ENCODE data around the gene PFKFB4. TPM values are rescaled to one million over a fixed set of nuclear protein-coding genes. Genes with fewer than 3 reads are reported as not detected.

PFKFB4 gene
- total and polyA plus RNA-seq, 10 of the 15 experiments (the other 5 are each of a cell fraction or from before 2014, with no cell fraction given) = 0.37 to 89.1 (median 5.2) TPM

DNA sequence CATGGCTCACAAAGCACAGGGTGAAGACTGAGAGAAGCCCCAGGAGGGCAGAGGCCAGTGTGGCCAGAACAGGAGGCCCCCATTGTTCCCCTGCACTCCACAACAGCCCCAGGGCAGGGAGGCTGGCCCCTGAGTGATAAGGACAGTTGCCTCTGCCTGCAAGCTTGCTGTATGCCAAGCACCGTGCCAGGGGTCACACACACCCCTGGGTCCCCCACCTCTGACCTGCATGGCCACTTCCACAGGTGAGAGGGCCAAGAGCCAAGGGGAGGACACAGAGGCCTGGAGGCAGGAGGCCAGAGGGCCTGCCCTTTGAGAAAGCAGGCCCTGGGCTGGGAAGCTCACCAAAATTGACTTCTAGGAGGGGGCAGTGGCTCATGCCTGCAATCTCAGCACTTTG, 86.3 kb downstream of the PFKFB4 start:
- intact Hi-C loops (cut with micrococcal nuclease; ENCODE audit: unreplicated experiment) = no loop called here

More for the DNA sequence above, 86.3 kb downstream of the PFKFB4 start:
- DNase-seq (ENCODE audit: low read depth, low spot score) = no peak
- Histone ChIP-seq H3K9ac (ENCODE audit: control insufficient read depth, insufficient read depth, low read length) (peak overlapping the region; percentile 56), H3K4me3 (peak overlapping the region; percentile 34; the same call in 1 of the 2 replicates), H3K9me3 (replicated peaks; ENCODE audit: control insufficient read depth, insufficient read depth, low read length) (no peaks in the 10 kb centered on the region), H3K4me2 (ENCODE audit: control insufficient read depth, insufficient read depth) (peak overlapping the region; percentile 80), H2AFZ (ENCODE audit: control insufficient read depth, low read depth, low read length) (no peak overlapping the region), H3K36me3 (ENCODE audit: control insufficient read depth in 2 of 2, insufficient read depth in 2 of 2, low read length in 1 of 2) (peaks cover 9 to 12% of the 10 kb centered on the region in 2 experiments; a peak in 3 of 4 replicates), H3K79me2 (ENCODE audit: control insufficient read depth, insufficient read depth, low read length) (peaks cover 68% of the 10 kb centered on the region), H3K27me3 (replicated peaks in 1 of 2; ENCODE audit: control insufficient read depth in 2 of 2, insufficient read depth in 2 of 2, low read length in 1 of 2) (no peaks in the 10 kb centered on the region), H3K4me1 (ENCODE audit: control insufficient read depth, insufficient read depth, low read length) (peaks cover 50% of the 10 kb centered on the region), H3K27ac (ENCODE audit: control insufficient read depth, insufficient read depth) (peak overlapping the region; percentile 59; the same call in 1 of the 2 replicates), H4K20me1 (ENCODE audit: control insufficient read depth, insufficient read depth) (no peaks in the 10 kb centered on the region)
- ChIA-PET POLR2A (interaction anchor here (0.6 to 10.0 kb wide), 4 partner anchors 12 to 381 kb away, joined by 4 to 91 read pairs (median 4); partner anchors contain the start of gene PFKFB4), SMC1A (ENCODE audit: uncharacterized antibody, unreplicated experiment) (interaction anchor here (0.6 to 1.8 kb wide), 6 partner anchors 34 to 540 kb away, joined by 3 to 6 read pairs (median 3); partner anchors contain the start of gene SHISA5), CTCF (interaction anchor here (0.6 to 2.4 kb wide), 8 partner anchors 34 to 165 kb away, joined by 3 to 13 read pairs (median 5); partner anchors contain the start of gene SLC26A6), RAD21 (ENCODE audit: unreplicated experiment) (interaction anchor here (0.8 to 1.2 kb wide), 3 partner anchors 34 to 165 kb away, joined by 3 to 4 read pairs (median 3); partner anchors contain the start of gene SLC26A6)
- 78% methylated on average over 1 of the region's 1 CpG for WGBS (ENCODE audit: insufficient coverage, insufficient replicate concordance, low lambda C conversion rate, missing lambda C conversion rate)
- in situ Hi-C loops (cut with MboI) = no loop called here
- no peak for FAIRE-seq
- no TSS peak for BruUV-seq (replicated peaks)
- ATAC-seq = no peak
- no peak for TF ChIP-seq CREB1 (IDR thresholded peaks at IDR 0.05; ENCODE audit: low read depth)
- no peak for TF ChIP-seq MLLT1 (IDR thresholded peaks at IDR 0.05)
- no peak for TF ChIP-seq BCLAF1 (IDR thresholded peaks at IDR 0.05)
- TF ChIP-seq HCFC1 (IDR thresholded peaks at IDR 0.05; ENCODE audit: low read length) = no peak
